Testis (tissue), 2 donors: ENCODE data around the gene ERCC1.

Experiments used
- POLR2A ChIP-seq: fragments of 450-650 bp; IDR thresholded peaks from one replicate; pipeline ENCODE4 v1.6.1; 2017; ENCODE audit warnings: antibody characterized with exemption, mild to moderate bottlenecking, moderate library complexity
- TF ChIP-seq, protein P1 (sequence below), 3 experiments: fragments of 450-650 bp in 2 of 3; fragments of 200-600 bp in 1 of 3; sonication (generic) in 1 of 3; IDR thresholded peaks; one replicate each; pipeline ENCODE4 v1.5.1; 2016 to 2019; ENCODE audit warnings: antibody characterized with exemption in 3 of 3, mild to moderate bottlenecking in 2 of 3, moderate library complexity in 1 of 3

DNA sequence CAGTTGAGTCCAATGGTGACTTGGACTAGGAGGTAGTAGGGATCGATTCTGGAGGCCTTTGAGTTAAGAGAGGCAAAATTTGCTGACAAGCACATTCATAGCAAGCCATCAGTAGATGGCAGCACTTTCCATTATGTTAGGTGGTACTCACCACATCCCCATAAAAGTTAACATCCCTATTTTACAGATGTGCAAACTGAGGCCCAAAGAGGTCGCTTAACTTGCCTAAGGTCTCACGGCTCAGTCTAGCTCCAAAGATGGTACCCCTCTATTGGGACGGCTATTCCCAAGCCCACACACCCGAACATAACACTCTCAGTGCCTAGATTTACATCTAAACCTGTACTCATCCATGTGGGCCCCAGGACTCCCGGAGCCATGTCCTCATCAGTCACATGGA is 22.6 kb upstream of the ERCC1 start:
- TF ChIP-seq, protein P1, sequence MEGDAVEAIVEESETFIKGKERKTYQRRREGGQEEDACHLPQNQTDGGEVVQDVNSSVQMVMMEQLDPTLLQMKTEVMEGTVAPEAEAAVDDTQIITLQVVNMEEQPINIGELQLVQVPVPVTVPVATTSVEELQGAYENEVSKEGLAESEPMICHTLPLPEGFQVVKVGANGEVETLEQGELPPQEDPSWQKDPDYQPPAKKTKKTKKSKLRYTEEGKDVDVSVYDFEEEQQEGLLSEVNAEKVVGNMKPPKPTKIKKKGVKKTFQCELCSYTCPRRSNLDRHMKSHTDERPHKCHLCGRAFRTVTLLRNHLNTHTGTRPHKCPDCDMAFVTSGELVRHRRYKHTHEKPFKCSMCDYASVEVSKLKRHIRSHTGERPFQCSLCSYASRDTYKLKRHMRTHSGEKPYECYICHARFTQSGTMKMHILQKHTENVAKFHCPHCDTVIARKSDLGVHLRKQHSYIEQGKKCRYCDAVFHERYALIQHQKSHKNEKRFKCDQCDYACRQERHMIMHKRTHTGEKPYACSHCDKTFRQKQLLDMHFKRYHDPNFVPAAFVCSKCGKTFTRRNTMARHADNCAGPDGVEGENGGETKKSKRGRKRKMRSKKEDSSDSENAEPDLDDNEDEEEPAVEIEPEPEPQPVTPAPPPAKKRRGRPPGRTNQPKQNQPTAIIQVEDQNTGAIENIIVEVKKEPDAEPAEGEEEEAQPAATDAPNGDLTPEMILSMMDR (IDR thresholded peaks at IDR 0.05): no peak
- TF ChIP-seq POLR2A: no peak
